ENCODE data around the gene MRPL55. TPM values are rescaled to one million over a fixed set of nuclear protein-coding genes. Genes with fewer than 3 reads are reported as not detected.
A peak's percentile ranks its signal among the peaks of the same experiment; 100 is the strongest.

The MRPL55 gene
- total and polyA plus RNA-seq, 2 of the 13 experiments (the other 11 are each of a cell fraction or from before 2014, with no cell fraction given), result 58.6 to 92.9 TPM

GRCh38 chr1:228082214-228082917, 26.7 kb downstream of the MRPL55 start, which contains the start of gene ARF1 (continued):
- TF ChIP-seq DZIP1 (CRISPR knock-in tag; IDR thresholded peaks at IDR 0.05), result no peak
- TF ChIP-seq MEIS1 (CRISPR knock-in tag; IDR thresholded peaks at IDR 0.05; ENCODE audit: borderline replicate concordance), result 0 out of 2 replicates have a peak, but pooled peaks have one; percentile 37
- TF ChIP-seq HNF4G (IDR thresholded peaks at IDR 0.05; ENCODE audit: borderline replicate concordance, low read depth, low read length), result no peak
- no peak for TF ChIP-seq HNF4G (CRISPR knock-in tag; IDR thresholded peaks at IDR 0.05; ENCODE audit: borderline replicate concordance, low read depth)
- peak; percentile 82 for TF ChIP-seq HDAC1 (CRISPR knock-in tag; IDR thresholded peaks at IDR 0.05)
- no peak for TF ChIP-seq SNAPC2 (CRISPR knock-in tag; IDR thresholded peaks at IDR 0.05)
- TF ChIP-seq KDM1A (CRISPR knock-in tag; IDR thresholded peaks at IDR 0.05), result peak; percentile 87
- TF ChIP-seq CHD4 (IDR thresholded peaks at IDR 0.05; ENCODE audit: borderline replicate concordance, low read length), result peak; percentile 32; the same call in 1 of the 2 replicates
- no peak for TF ChIP-seq TBX3 (IDR thresholded peaks at IDR 0.05; ENCODE audit: borderline replicate concordance)
- TF ChIP-seq DMAP1 (CRISPR knock-in tag; IDR thresholded peaks at IDR 0.05), result peak; percentile 98
- peak; percentile 53; the same call in 1 of the 2 replicates for TF ChIP-seq KMT2A (CRISPR knock-in tag; IDR thresholded peaks at IDR 0.05)
- no peak for TF ChIP-seq ZKSCAN5 (CRISPR knock-in tag; IDR thresholded peaks at IDR 0.05)
- TF ChIP-seq MATR3 (CRISPR knock-in tag; IDR thresholded peaks at IDR 0.05), result no peak
- peak; percentile 49 for TF ChIP-seq SRSF1 (optimal IDR thresholded peaks at IDR 0.05; ENCODE audit: low read depth, low read length)
- no peak for TF ChIP-seq ZNF766 (CRISPR knock-in tag; IDR thresholded peaks at IDR 0.05; ENCODE audit: borderline replicate concordance)
- no peak; the same call in 1 of the 2 replicates for TF ChIP-seq ZSCAN25 (CRISPR knock-in tag; IDR thresholded peaks at IDR 0.05)
- no peak for TF ChIP-seq RBM22 (optimal IDR thresholded peaks at IDR 0.05; ENCODE audit: low read length)
- 0 out of 2 replicates have a peak, but pooled peaks have one; percentile 76 for TF ChIP-seq ZNF44 (CRISPR knock-in tag; IDR thresholded peaks at IDR 0.05)
- TF ChIP-seq NFRKB (IDR thresholded peaks at IDR 0.05), result no peak
- TF ChIP-seq ZNF263 (CRISPR knock-in tag; IDR thresholded peaks at IDR 0.05), result no peak
- no peak for TF ChIP-seq ZNF619 (CRISPR knock-in tag; IDR thresholded peaks at IDR 0.05)
- TF ChIP-seq ZNF747 (CRISPR knock-in tag; IDR thresholded peaks at IDR 0.05; ENCODE audit: borderline replicate concordance), result peak; percentile 2; the same call in 1 of the 2 replicates
- TF ChIP-seq TFDP1 (CRISPR knock-in tag; IDR thresholded peaks at IDR 0.05; ENCODE audit: borderline replicate concordance), result peak; percentile 79
- TF ChIP-seq STAT6 (CRISPR knock-in tag; IDR thresholded peaks at IDR 0.05; ENCODE audit: borderline replicate concordance), result no peak
- TF ChIP-seq NFE2L2 (IDR thresholded peaks at IDR 0.05; ENCODE audit: low read length), result no peak

Measured in HepG2 (cell line).